Activated CD4-positive, alpha-beta T cell treated with anti-CD3 and anti-CD28 coated beads, Interleukin-2, Interleukin-4, amounts not matched to agents 100 ng/mL and 50 ng/mL, durations not matched to agents 16 hours and 8 hours (primary cell): ENCODE measurements around the gene TEX12.
A peak's percentile ranks its signal among the peaks of the same experiment; 100 is the strongest.

Source experiments
- DNase-seq: peaks from one replicate; pipeline ENCODE4 v3.0.0-alpha.2; 2020; ENCODE audit warnings: low spot score

The TEX12 gene

GRCh38 chr11:112211536-112211935 lies 44.4 kb downstream of the TEX12 start:
- DNase-seq, result peak; percentile 42

- no peak for DNase-seq
These were observed 45.1 kb downstream of the TEX12 start for GRCh38 chr11:112212290-112212689.

GRCh38 chr11:112212710-112213109 lies 45.5 kb downstream of the TEX12 start:
- DNase-seq, result no peak

GRCh38 chr11:112213753-112214152 lies 46.6 kb downstream of the TEX12 start:
- no peak for DNase-seq

- no peak for DNase-seq
These were observed 48.4 kb downstream of the TEX12 start for GRCh38 chr11:112215621-112216020.

GRCh38 chr11:112216561-112217105 lies 49.5 kb downstream of the TEX12 start:
- DNase-seq, result no peak

- peak; percentile 76 for DNase-seq
These were observed 52.5 kb downstream of the TEX12 start for GRCh38 chr11:112219476-112220232.

GRCh38 chr11:112221274-112221835 lies 54.2 kb downstream of the TEX12 start:
- DNase-seq, result no peak
